ENCODE data around the gene HMOX1. TPM values are rescaled to one million over a fixed set of nuclear protein-coding genes. Genes with fewer than 3 reads are reported as not detected.
A peak's percentile ranks its signal among the peaks of the same experiment; 100 is the strongest.
"Not testable (repeated sequence)": the region's sequence is repeated elsewhere in the genome, so short reads cannot be mapped to it uniquely, and the experiment has no call there.

Gene HMOX1
- total RNA-seq, 2 experiments from 2014 or later = 0.26 to 0.39 TPM

- Mint-ChIP-seq H3K4me1 (peaks cover 6% of the 10 kb centered on the region), H3K9me3 (no peaks in the 10 kb centered on the region), H3K27ac (no peak overlapping the region), H3K4me3 (no peak overlapping the region), H3K36me3 (no peaks in the 10 kb centered on the region), H3K27me3 (peaks cover 66% of the 10 kb centered on the region)
- DNase-seq = no peak
Observed at GRCh38 chr22:35384527-35384926, 3.6 kb downstream of the HMOX1 start.

GRCh38 chr22:35384975-35385588, 4.2 kb downstream of the HMOX1 start:
- Mint-ChIP-seq H3K27ac (no peak overlapping the region), H3K4me1 (peaks cover 6% of the 10 kb centered on the region), H3K27me3 (peaks cover 67% of the 10 kb centered on the region), H3K36me3 (no peaks in the 10 kb centered on the region), H3K4me3 (no peak overlapping the region), H3K9me3 (no peaks in the 10 kb centered on the region)
- DNase-seq = no peak

- Mint-ChIP-seq H3K36me3 (no peaks in the 10 kb centered on the region), H3K27ac (no peak overlapping the region), H3K4me1 (peaks cover under 1% of the 10 kb centered on the region), H3K27me3 (peaks cover 53% of the 10 kb centered on the region), H3K9me3 (no peaks in the 10 kb centered on the region), H3K4me3 (no peak overlapping the region)
- no peak for DNase-seq
Observed at GRCh38 chr22:35386670-35387288, 5.9 kb downstream of the HMOX1 start.

- Mint-ChIP-seq H3K27me3 (peaks cover 17% of the 10 kb centered on the region), H3K27ac (no peak overlapping the region), H3K4me1 (no peaks in the 10 kb centered on the region), H3K4me3 (no peak overlapping the region), H3K36me3 (no peaks in the 10 kb centered on the region), H3K9me3 (no peaks in the 10 kb centered on the region)
- no peak for DNase-seq
Observed at GRCh38 chr22:35390933-35391332, 10.0 kb downstream of the HMOX1 start.

GRCh38 chr22:35392357-35392756, 11.5 kb downstream of the HMOX1 start:
- Mint-ChIP-seq H3K36me3 (no peaks in the 10 kb centered on the region), H3K4me1 (no peaks in the 10 kb centered on the region), H3K27me3 (peaks cover 13% of the 10 kb centered on the region), H3K4me3 (no peak overlapping the region), H3K27ac (no peak overlapping the region), H3K9me3 (no peaks in the 10 kb centered on the region)
- DNase-seq = no peak

- Mint-ChIP-seq H3K27me3 (peaks cover 11% of the 10 kb centered on the region), H3K4me3 (no peak overlapping the region), H3K36me3 (no peaks in the 10 kb centered on the region), H3K4me1 (no peaks in the 10 kb centered on the region), H3K27ac (no peak overlapping the region), H3K9me3 (no peaks in the 10 kb centered on the region)
- no peak for DNase-seq
Observed at GRCh38 chr22:35393116-35394010, 12.5 kb downstream of the HMOX1 start.

GRCh38 chr22:35394011-35394312, 13.1 kb downstream of the HMOX1 start:
- Mint-ChIP-seq H3K4me3 (no peak overlapping the region), H3K36me3 (no peaks in the 10 kb centered on the region), H3K27me3 (peaks cover 9% of the 10 kb centered on the region), H3K27ac (no peak overlapping the region), H3K4me1 (peaks cover 3% of the 10 kb centered on the region), H3K9me3 (no peaks in the 10 kb centered on the region)
- DNase-seq = no peak

- H3K27me3 Mint-ChIP-seq = peaks cover under 1% of the 10 kb centered on the region
- H3K9me3 Mint-ChIP-seq = no peaks in the 10 kb centered on the region
- H3K4me3 Mint-ChIP-seq = no peak overlapping the region
- H3K36me3 Mint-ChIP-seq = peaks cover 7% of the 10 kb centered on the region
- DNase-seq = no peak
- no peak overlapping the region for H3K27ac Mint-ChIP-seq
- H3K4me1 Mint-ChIP-seq = peaks cover 9% of the 10 kb centered on the region
Observed at GRCh38 chr22:35394810-35395563, 14.1 kb downstream of the HMOX1 start.

GRCh38 chr22:35396622-35397021, 15.7 kb downstream of the HMOX1 start:
- not testable (repeated sequence) for H3K9me3 Mint-ChIP-seq, H3K4me3 Mint-ChIP-seq, H3K27ac Mint-ChIP-seq, H3K27me3 Mint-ChIP-seq, DNase-seq
- H3K4me1 Mint-ChIP-seq = peaks cover 17% of the 10 kb centered on the region
- H3K36me3 Mint-ChIP-seq = peaks cover 21% of the 10 kb centered on the region

GRCh38 chr22:35397095-35397904, 16.4 kb downstream of the HMOX1 start:
- Mint-ChIP-seq H3K9me3 (no peaks in the 10 kb centered on the region), H3K4me3 (no peak overlapping the region), H3K27me3 (no peaks in the 10 kb centered on the region), H3K4me1 (peaks cover 18% of the 10 kb centered on the region), H3K27ac (no peak overlapping the region), H3K36me3 (peaks cover 28% of the 10 kb centered on the region)
- DNase-seq = no peak

- Mint-ChIP-seq H3K9me3 (no peaks in the 10 kb centered on the region), H3K4me3 (peak overlapping the region; percentile 98), H3K27ac (peak overlapping the region; percentile 100), H3K27me3 (no peaks in the 10 kb centered on the region), H3K36me3 (peaks cover 40% of the 10 kb centered on the region), H3K4me1 (peaks cover 23% of the 10 kb centered on the region)
- DNase-seq = no peak
Observed at GRCh38 chr22:35398591-35398973, 17.7 kb downstream of the HMOX1 start.

GRCh38 chr22:35399114-35399677, 18.3 kb downstream of the HMOX1 start:
- Mint-ChIP-seq H3K36me3 (peaks cover 46% of the 10 kb centered on the region), H3K4me1 (peaks cover 25% of the 10 kb centered on the region), H3K27ac (peak overlapping the region; percentile 100), H3K9me3 (no peaks in the 10 kb centered on the region), H3K4me3 (peak overlapping the region; percentile 98), H3K27me3 (no peaks in the 10 kb centered on the region)
- no peak for DNase-seq

GRCh38 chr22:35399678-35400500, 19.0 kb downstream of the HMOX1 start, which contains the start of gene MCM5:
MCM5 (plus strand) TSS chr22:35400140; CDS start chr22:35400439, 299 bp downstream.
- Mint-ChIP-seq H3K4me1 (peaks cover 29% of the 10 kb centered on the region), H3K36me3 (peaks cover 51% of the 10 kb centered on the region), H3K27ac (peak within 1 kb of the TSS; percentile 100), H3K9me3 (no peaks in the 10 kb centered on the region), H3K4me3 (peak within 1 kb of the TSS; percentile 98), H3K27me3 (no peaks in the 10 kb centered on the region)
- peak; percentile 98 for DNase-seq

Data from activated naive CD8-positive, alpha-beta T cell treated with anti-CD3 and anti-CD28 coated beads for 36 hours (primary cell).